Activated CD4-positive, CD25-positive, alpha-beta regulatory T cell treated with anti-CD3 and anti-CD28 coated beads, Interleukin-2, amount 50 U/mL, for 72 hours (primary cell): ENCODE measurements around the gene ZSWIM9.
"Not testable (repeated sequence)": the region's sequence is repeated elsewhere in the genome, so short reads cannot be mapped to it uniquely, and the experiment has no call there.

ENCODE experiments used
- DNase-seq: peaks from one replicate; pipeline ENCODE4 v3.0.0; 2021

The ZSWIM9 gene

GRCh38 chr19:48218997-48219396 lies 48.5 kb downstream of the ZSWIM9 start:
- DNase-seq, result no peak

- DNase-seq, result not testable (repeated sequence)
Measured at GRCh38 chr19:48220784-48221183, 50.3 kb downstream of the ZSWIM9 start.

- DNase-seq, result no peak
Measured at GRCh38 chr19:48221628-48222027, 51.1 kb downstream of the ZSWIM9 start.

- no peak for DNase-seq
Measured at GRCh38 chr19:48230555-48231129, 60.2 kb downstream of the ZSWIM9 start.

GRCh38 chr19:48237057-48237456 lies 66.6 kb downstream of the ZSWIM9 start:
- DNase-seq, result no peak

- DNase-seq, result no peak
Measured at GRCh38 chr19:48239120-48239519, 68.6 kb downstream of the ZSWIM9 start.

- no peak for DNase-seq
Measured at GRCh38 chr19:48239582-48240141, 69.2 kb downstream of the ZSWIM9 start.

GRCh38 chr19:48241771-48242170 lies 71.3 kb downstream of the ZSWIM9 start:
- DNase-seq, result not testable (repeated sequence)

- no peak for DNase-seq
Measured at GRCh38 chr19:48244281-48244680, 73.8 kb downstream of the ZSWIM9 start.

- DNase-seq, result no peak
Measured at GRCh38 chr19:48246101-48246500, 75.6 kb downstream of the ZSWIM9 start.

- no peak for DNase-seq
Measured at GRCh38 chr19:48247212-48247611, 76.7 kb downstream of the ZSWIM9 start.
